CD4-positive, alpha-beta T cell treated with Interleukin-10 for 1 hour (primary cell): ENCODE measurements around the gene DCPS.

ENCODE experiments used
- DNase-seq: peaks from one replicate; pipeline ENCODE4 v3.0.0-alpha.2; 2020

The DCPS gene

GRCh38 chr11:126328938-126329643, 25.2 kb downstream of the DCPS start:
- no peak for DNase-seq

GRCh38 chr11:126329644-126330211, 25.9 kb downstream of the DCPS start:
- peak; percentile 31 for DNase-seq

- no peak for DNase-seq
Measured at GRCh38 chr11:126331286-126331685, 27.4 kb downstream of the DCPS start.

- peak; percentile 40 for DNase-seq
Measured at GRCh38 chr11:126332221-126332711, 28.4 kb downstream of the DCPS start.

GRCh38 chr11:126333142-126333541, 29.3 kb downstream of the DCPS start:
- no peak for DNase-seq

GRCh38 chr11:126334659-126335462, 31.0 kb downstream of the DCPS start:
- DNase-seq, result no peak

- DNase-seq, result no peak
Measured at GRCh38 chr11:126335463-126335760, 31.6 kb downstream of the DCPS start.

GRCh38 chr11:126336138-126336541, 32.3 kb downstream of the DCPS start:
- no peak for DNase-seq

GRCh38 chr11:126336671-126337101, 32.8 kb downstream of the DCPS start:
- no peak for DNase-seq

- no peak for DNase-seq
Measured at GRCh38 chr11:126337126-126337473, 33.2 kb downstream of the DCPS start.

- no peak for DNase-seq
Measured at GRCh38 chr11:126337474-126338241, 33.8 kb downstream of the DCPS start.

- DNase-seq, result no peak
Measured at GRCh38 chr11:126338346-126339055, 34.6 kb downstream of the DCPS start.

- no peak for DNase-seq
Measured at GRCh38 chr11:126339073-126339862, 35.4 kb downstream of the DCPS start.

- no peak for DNase-seq
Measured at GRCh38 chr11:126339863-126340434, 36.1 kb downstream of the DCPS start.

GRCh38 chr11:126340960-126341606, 37.2 kb downstream of the DCPS start:
- DNase-seq, result no peak

- no peak for DNase-seq
Measured at GRCh38 chr11:126341760-126342161, 37.9 kb downstream of the DCPS start.

- no peak for DNase-seq
Measured at GRCh38 chr11:126343051-126343450, 39.2 kb downstream of the DCPS start.

GRCh38 chr11:126344141-126345080, 40.6 kb downstream of the DCPS start:
- no peak for DNase-seq

GRCh38 chr11:126345283-126345682, 41.4 kb downstream of the DCPS start:
- no peak for DNase-seq
